ENCODE measurements around the gene SDK1.

DNA sequence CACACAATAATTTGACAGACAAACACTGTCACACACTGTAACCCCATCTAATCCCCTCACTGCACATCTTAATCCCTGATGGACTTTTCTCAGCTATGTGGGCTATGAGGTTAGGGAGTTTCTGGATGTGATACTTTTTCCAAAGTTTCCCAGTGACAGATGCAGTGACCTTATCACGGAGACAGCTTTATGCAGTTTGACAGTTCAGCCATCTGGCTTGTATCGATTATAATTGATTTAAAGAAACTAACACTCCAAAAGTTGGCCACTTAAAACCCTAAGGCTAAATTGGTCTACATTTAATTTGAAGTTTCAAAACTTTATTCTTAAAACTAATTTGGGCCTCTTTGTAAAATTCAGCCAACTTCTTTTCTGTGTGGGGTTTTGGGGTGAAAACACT lies 196.7 kb downstream of the SDK1 start:
- TF ChIP-seq EZH2phosphoT487 (IDR thresholded peaks at IDR 0.05; ENCODE audit: insufficient read depth, low read depth): no peak
- no peak for TF ChIP-seq EZH2 (IDR thresholded peaks at IDR 0.05; ENCODE audit: insufficient read depth, poor library complexity, severe bottlenecking)

Measured in GM23248 (cell line).